GM19438 (cell line): ENCODE measurements around the gene KLF15.
"Not testable (repeated sequence)": the region's sequence is repeated elsewhere in the genome, so short reads cannot be mapped to it uniquely, and the experiment has no call there.

ENCODE experiments used
- ATAC-seq: cut with Tn5 transposase; IDR thresholded peaks from one replicate; pipeline ENCODE4 v1.9.1; 2021; ENCODE audit warnings: low read depth; ENCODE audit not compliant: unreplicated experiment

The KLF15 gene

GRCh38 chr3:126349071-126349470 is 8.1 kb downstream of the KLF15 start:
- no peak for ATAC-seq

- no peak for ATAC-seq
Observed at GRCh38 chr3:126348308-126348920, 8.8 kb downstream of the KLF15 start.

- ATAC-seq, result no peak
Observed at GRCh38 chr3:126347543-126348161, 9.6 kb downstream of the KLF15 start.

- no peak for ATAC-seq
Observed at GRCh38 chr3:126346466-126346865, 10.7 kb downstream of the KLF15 start.

- no peak for ATAC-seq
Observed at GRCh38 chr3:126345641-126346460, 11.4 kb downstream of the KLF15 start.

- no peak for ATAC-seq
Observed at GRCh38 chr3:126345231-126345630, 12.0 kb downstream of the KLF15 start.

- ATAC-seq, result no peak
Observed at GRCh38 chr3:126344380-126345041, 12.7 kb downstream of the KLF15 start.

GRCh38 chr3:126343649-126344035 is 13.6 kb downstream of the KLF15 start:
- no peak for ATAC-seq

GRCh38 chr3:126342991-126343648 is 14.1 kb downstream of the KLF15 start:
- no peak for ATAC-seq

GRCh38 chr3:126342211-126342610 is 15.0 kb downstream of the KLF15 start:
- no peak for ATAC-seq

- ATAC-seq, result no peak
Observed at GRCh38 chr3:126341755-126342150, 15.5 kb downstream of the KLF15 start.

GRCh38 chr3:126340943-126341754 is 16.1 kb downstream of the KLF15 start:
- no peak for ATAC-seq

- ATAC-seq, result no peak
Observed at GRCh38 chr3:126340596-126340942, 16.6 kb downstream of the KLF15 start.

- no peak for ATAC-seq
Observed at GRCh38 chr3:126340081-126340511, 17.1 kb downstream of the KLF15 start.

GRCh38 chr3:126339466-126339865 is 17.7 kb downstream of the KLF15 start:
- no peak for ATAC-seq

- no peak for ATAC-seq
Observed at GRCh38 chr3:126338790-126339288, 18.4 kb downstream of the KLF15 start.

- ATAC-seq, result no peak
Observed at GRCh38 chr3:126337980-126338651, 19.1 kb downstream of the KLF15 start.

- not testable (repeated sequence) for ATAC-seq
Observed at GRCh38 chr3:126331812-126332336, 25.3 kb downstream of the KLF15 start.
